AG04449 (cell line): Measurements from ENCODE around the gene MESD.

Experiments used
- CTCF ChIA-PET: fragments of 350-600 bp; formaldehyde crosslinking; extraction: SDS; loops from one replicate; lab custom pipeline; 2021; ENCODE audit warnings: antibody characterized with exemption; lab: Yijun Ruan, JAX
- POLR2A ChIA-PET: fragments of 400-600, 350-600 bp; formaldehyde crosslinking; extraction: SDS; loops from one replicate; lab custom pipeline; 2020; ENCODE audit warnings: antibody characterized with exemption, inconsistent platforms; lab: Yijun Ruan, JAX
- DNase-seq: peaks from one replicate; pipeline ENCODE4 v3.0.0-alpha.2; 2010; ENCODE audit warnings: low read depth, low spot score
- H3K4me3 ChIP-seq: 2 replicates; pipeline ENCODE4 v1.5.1; 2011; ENCODE audit warnings: low read depth, mild to moderate bottlenecking, control low read depth, low read length
- CTCF ChIP-seq: IDR thresholded peaks from one replicate; pipeline ENCODE4 v1.5.1; 2011; ENCODE audit warnings: mild to moderate bottlenecking, moderate library complexity, low read length, control low read depth, inconsistent platforms; ENCODE audit not compliant: insufficient read depth; ENCODE audit errors: missing control alignments

Gene MESD

GRCh38 chr15:80921736-80922410, 67.7 kb downstream of the MESD start:
- ChIA-PET CTCF (interaction anchor here (1.0 to 1.3 kb wide), 2 partner anchors 11 to 48 kb away, joined by 3 to 4 read pairs; no protein-coding TSS in a partner anchor), POLR2A (no interaction called here)
- no peak for TF ChIP-seq CTCF

GRCh38 chr15:80920271-80920699, 69.3 kb downstream of the MESD start:
- no peak overlapping the region for H3K4me3 ChIP-seq
- ChIA-PET POLR2A (no interaction called here), CTCF (no interaction called here)
- no peak for DNase-seq
- no peak for TF ChIP-seq CTCF

More at GRCh38 chr15:80921736-80922410, 67.7 kb downstream of the MESD start:
- DNase-seq, result no peak
- no peak overlapping the region for H3K4me3 ChIP-seq

- no peak for DNase-seq
- H3K4me3 ChIP-seq, result no peak overlapping the region
- TF ChIP-seq CTCF, result no peak
- ChIA-PET POLR2A (no interaction called here), CTCF (no interaction called here)
These were observed 71.3 kb downstream of the MESD start for GRCh38 chr15:80918196-80918783.

- DNase-seq, result no peak
- CTCF ChIA-PET, result no interaction called here
- no peak overlapping the region for H3K4me3 ChIP-seq
- POLR2A ChIA-PET, result no interaction called here
- no peak for TF ChIP-seq CTCF
These were observed 73.6 kb downstream of the MESD start for GRCh38 chr15:80916056-80916455.

GRCh38 chr15:80915472-80915871, 74.1 kb downstream of the MESD start:
- ChIA-PET CTCF (no interaction called here), POLR2A (no interaction called here)
- no peak for DNase-seq
- TF ChIP-seq CTCF, result no peak
- H3K4me3 ChIP-seq, result no peak overlapping the region

- DNase-seq, result no peak
- ChIA-PET CTCF (no interaction called here), POLR2A (no interaction called here)
- no peak for TF ChIP-seq CTCF
- H3K4me3 ChIP-seq, result no peak overlapping the region
These were observed 76.1 kb downstream of the MESD start for GRCh38 chr15:80913541-80913940.
